ENCODE data around the gene BTN1A1. TPM values are rescaled to one million over a fixed set of nuclear protein-coding genes. Genes with fewer than 3 reads are reported as not detected.
"Not testable (repeated sequence)": the region's sequence is repeated elsewhere in the genome, so short reads cannot be mapped to it uniquely, and the experiment has no call there.

Gene BTN1A1
- total RNA-seq, 1 donor from 2014 or later: not detected

GRCh38 chr6:26537846-26538571 lies 37.9 kb downstream of the BTN1A1 start, which contains the start of gene HMGN4:
Gene HMGN4 (plus strand): TSS chr6:26538366. CDS start chr6:26545207, 6,841 bp downstream.
- peaks cover 60% of the 10 kb centered on the region for H3K4me1 Mint-ChIP-seq (ENCODE audit: low read depth)
- H3K27me3 Mint-ChIP-seq (ENCODE audit: insufficient read depth): peaks cover 3% of the 10 kb centered on the region
- peak within 1 kb of the TSS; percentile 91 for H3K4me3 Mint-ChIP-seq
- H3K27ac Mint-ChIP-seq: peak within 1 kb of the TSS; percentile 96
- intact Hi-C loops (cut with micrococcal nuclease): loop anchor here (1.0 to 10.0 kb wide), 15 partner anchors 16 to 513 kb away; partner anchors contain the start of genes ABT1, BTN2A1, BTN3A1 and BTN3A2
- DNase-seq (ENCODE audit: low spot score): peak; percentile 80
- H3K9me3 Mint-ChIP-seq: no peaks in the 10 kb centered on the region
- peaks cover 11% of the 10 kb centered on the region for H3K36me3 Mint-ChIP-seq (ENCODE audit: low read depth)

GRCh38 chr6:26538572-26538902 lies 38.4 kb downstream of the BTN1A1 start:
- Mint-ChIP-seq H3K27ac (peak overlapping the region; percentile 96), H3K4me1 (ENCODE audit: low read depth) (peaks cover 57% of the 10 kb centered on the region), H3K4me3 (peak overlapping the region; percentile 91), H3K9me3 (no peaks in the 10 kb centered on the region), H3K27me3 (ENCODE audit: insufficient read depth) (peaks cover 3% of the 10 kb centered on the region), H3K36me3 (ENCODE audit: low read depth) (peaks cover 13% of the 10 kb centered on the region)
- DNase-seq (ENCODE audit: low spot score): no peak
- intact Hi-C loops (cut with micrococcal nuclease): loop anchor here (1.0 to 10.0 kb wide), 4 partner anchors 16 to 514 kb away; partner anchors contain the start of gene BTN2A1

GRCh38 chr6:26539071-26539615 lies 39.0 kb downstream of the BTN1A1 start:
- Mint-ChIP-seq H3K27me3 (ENCODE audit: insufficient read depth) (peaks cover 3% of the 10 kb centered on the region), H3K27ac (peak overlapping the region; percentile 96), H3K4me3 (peak overlapping the region; percentile 91), H3K4me1 (ENCODE audit: low read depth) (peaks cover 54% of the 10 kb centered on the region), H3K9me3 (no peaks in the 10 kb centered on the region), H3K36me3 (ENCODE audit: low read depth) (peaks cover 18% of the 10 kb centered on the region)
- intact Hi-C loops (cut with micrococcal nuclease): loop anchor here (10.0 kb wide), 2 partner anchors 484 to 514 kb away; a partner anchor contains a TSS
- no peak for DNase-seq (ENCODE audit: low spot score)

GRCh38 chr6:26541579-26541978 lies 41.5 kb downstream of the BTN1A1 start:
- intact Hi-C loops (cut with micrococcal nuclease): no loop called here
- H3K36me3 Mint-ChIP-seq (ENCODE audit: low read depth): peaks cover 31% of the 10 kb centered on the region
- H3K4me1 Mint-ChIP-seq (ENCODE audit: low read depth): peaks cover 63% of the 10 kb centered on the region
- no peaks in the 10 kb centered on the region for H3K9me3 Mint-ChIP-seq
- H3K27me3 Mint-ChIP-seq (ENCODE audit: insufficient read depth): peaks cover 3% of the 10 kb centered on the region
- no peak overlapping the region for H3K4me3 Mint-ChIP-seq
- no peak for DNase-seq (ENCODE audit: low spot score)
- H3K27ac Mint-ChIP-seq: no peak overlapping the region

- no peaks in the 10 kb centered on the region for H3K27me3 Mint-ChIP-seq (ENCODE audit: insufficient read depth)
These were observed 43.9 kb downstream of the BTN1A1 start for GRCh38 chr6:26543953-26544352.

GRCh38 chr6:26544473-26544872 lies 44.4 kb downstream of the BTN1A1 start:
- no peak for DNase-seq (ENCODE audit: low spot score)
- intact Hi-C loops (cut with micrococcal nuclease): no loop called here
- Mint-ChIP-seq H3K36me3 (ENCODE audit: low read depth) (peaks cover 37% of the 10 kb centered on the region), H3K4me3 (no peak overlapping the region), H3K27me3 (ENCODE audit: insufficient read depth) (no peaks in the 10 kb centered on the region), H3K9me3 (no peaks in the 10 kb centered on the region), H3K4me1 (ENCODE audit: low read depth) (peaks cover 48% of the 10 kb centered on the region), H3K27ac (no peak overlapping the region)

More at GRCh38 chr6:26543953-26544352, 43.9 kb downstream of the BTN1A1 start:
- Mint-ChIP-seq H3K27ac (no peak overlapping the region), H3K36me3 (ENCODE audit: low read depth) (peaks cover 37% of the 10 kb centered on the region), H3K4me3 (no peak overlapping the region), H3K4me1 (ENCODE audit: low read depth) (peaks cover 52% of the 10 kb centered on the region), H3K9me3 (no peaks in the 10 kb centered on the region)
- intact Hi-C loops (cut with micrococcal nuclease): no loop called here
- no peak for DNase-seq (ENCODE audit: low spot score)

GRCh38 chr6:26545627-26546026 lies 45.5 kb downstream of the BTN1A1 start:
- Mint-ChIP-seq H3K4me3 (no peak overlapping the region), H3K27me3 (ENCODE audit: insufficient read depth) (no peaks in the 10 kb centered on the region), H3K4me1 (ENCODE audit: low read depth) (peaks cover 48% of the 10 kb centered on the region), H3K27ac (no peak overlapping the region), H3K9me3 (no peaks in the 10 kb centered on the region), H3K36me3 (ENCODE audit: low read depth) (peaks cover 31% of the 10 kb centered on the region)
- intact Hi-C loops (cut with micrococcal nuclease): no loop called here
- DNase-seq (ENCODE audit: low spot score): no peak

GRCh38 chr6:26547363-26547762 lies 47.3 kb downstream of the BTN1A1 start:
- H3K4me3 Mint-ChIP-seq; H3K27me3 Mint-ChIP-seq (ENCODE audit: insufficient read depth); DNase-seq (ENCODE audit: low spot score); H3K9me3 Mint-ChIP-seq; intact Hi-C loops (cut with micrococcal nuclease); H3K27ac Mint-ChIP-seq: not testable (repeated sequence)
- H3K36me3 Mint-ChIP-seq (ENCODE audit: low read depth): peaks cover 29% of the 10 kb centered on the region
- peaks cover 40% of the 10 kb centered on the region for H3K4me1 Mint-ChIP-seq (ENCODE audit: low read depth)

- H3K4me1 Mint-ChIP-seq (ENCODE audit: low read depth): peaks cover 29% of the 10 kb centered on the region
- peak overlapping the region; percentile 89 for H3K4me3 Mint-ChIP-seq
- intact Hi-C loops (cut with micrococcal nuclease): loop anchor here (5.0 to 10.0 kb wide), 3 partner anchors 378 to 1347 kb away; partner anchors contain the start of gene ZNF184
- DNase-seq (ENCODE audit: low spot score): peak; percentile 33
- H3K27ac Mint-ChIP-seq: peak overlapping the region; percentile 72
- peaks cover 14% of the 10 kb centered on the region for H3K36me3 Mint-ChIP-seq (ENCODE audit: low read depth)
- H3K27me3 Mint-ChIP-seq (ENCODE audit: insufficient read depth): no peaks in the 10 kb centered on the region
- H3K9me3 Mint-ChIP-seq: no peaks in the 10 kb centered on the region
These were observed 50.3 kb downstream of the BTN1A1 start for GRCh38 chr6:26550250-26550993.

GRCh38 chr6:26552205-26552604 lies 52.1 kb downstream of the BTN1A1 start:
- intact Hi-C loops (cut with micrococcal nuclease): loop anchor here (5.0 to 10.0 kb wide), 3 partner anchors 380 to 1345 kb away; partner anchors contain the start of gene ZNF184
- no peak overlapping the region for H3K27ac Mint-ChIP-seq
- peaks cover 18% of the 10 kb centered on the region for H3K4me1 Mint-ChIP-seq (ENCODE audit: low read depth)
- H3K36me3 Mint-ChIP-seq (ENCODE audit: low read depth): no peaks in the 10 kb centered on the region
- no peaks in the 10 kb centered on the region for H3K9me3 Mint-ChIP-seq
- no peak overlapping the region for H3K4me3 Mint-ChIP-seq
- DNase-seq (ENCODE audit: low spot score): no peak
- H3K27me3 Mint-ChIP-seq (ENCODE audit: insufficient read depth): no peaks in the 10 kb centered on the region

GRCh38 chr6:26552640-26553188 lies 52.6 kb downstream of the BTN1A1 start:
- Mint-ChIP-seq H3K4me1 (ENCODE audit: low read depth) (peaks cover 18% of the 10 kb centered on the region), H3K9me3 (no peaks in the 10 kb centered on the region), H3K36me3 (ENCODE audit: low read depth) (no peaks in the 10 kb centered on the region), H3K4me3 (no peak overlapping the region), H3K27ac (no peak overlapping the region), H3K27me3 (ENCODE audit: insufficient read depth) (no peaks in the 10 kb centered on the region)
- no peak for DNase-seq (ENCODE audit: low spot score)
- intact Hi-C loops (cut with micrococcal nuclease): loop anchor here (1.0 to 10.0 kb wide), 7 partner anchors 44 to 1345 kb away; partner anchors contain the start of genes ABT1 and ZNF184

- Mint-ChIP-seq H3K4me3 (no peak overlapping the region), H3K27me3 (ENCODE audit: insufficient read depth) (peaks cover 2% of the 10 kb centered on the region), H3K9me3 (no peaks in the 10 kb centered on the region), H3K27ac (no peak overlapping the region), H3K4me1 (ENCODE audit: low read depth) (peaks cover 18% of the 10 kb centered on the region), H3K36me3 (ENCODE audit: low read depth) (no peaks in the 10 kb centered on the region)
- intact Hi-C loops (cut with micrococcal nuclease): loop anchor here (1.0 to 10.0 kb wide), 7 partner anchors 43 to 1344 kb away; partner anchors contain the start of genes ABT1 and ZNF184
- peak; percentile 69 for DNase-seq (ENCODE audit: low spot score)
These were observed 53.1 kb downstream of the BTN1A1 start for GRCh38 chr6:26553264-26553634.
